ENCODE data around the gene PRSS33. TPM values are rescaled to one million over a fixed set of nuclear protein-coding genes. Genes with fewer than 3 reads are reported as not detected.

The PRSS33 gene
- polyA plus RNA-seq, 2 of the 4 experiments (the other 2 are of a cell fraction): 0.04 TPM; not detected in 1

DNA sequence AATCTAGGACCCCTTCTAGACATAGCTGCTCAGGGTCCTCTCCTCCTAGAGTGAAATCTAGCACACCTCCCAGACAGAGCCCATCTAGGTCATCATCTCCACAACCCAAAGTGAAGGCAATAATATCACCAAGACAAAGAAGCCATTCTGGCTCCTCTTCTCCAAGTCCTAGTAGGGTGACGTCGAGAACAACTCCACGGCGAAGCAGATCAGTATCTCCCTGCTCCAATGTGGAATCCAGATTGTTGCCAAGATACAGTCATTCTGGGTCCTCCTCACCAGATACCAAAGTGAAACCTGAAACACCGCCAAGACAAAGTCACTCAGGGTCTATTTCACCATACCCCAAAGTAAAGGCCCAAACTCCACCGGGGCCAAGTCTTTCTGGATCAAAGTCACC is 24.2 kb downstream of the PRSS33 start:
- Histone ChIP-seq H3K27ac (no peak overlapping the region), H3K9me3 (no peaks in the 10 kb centered on the region), H3K4me2 (no peak overlapping the region), H3K4me1 (peaks cover 9% of the 10 kb centered on the region; the same call in 2 of the 3 replicates), H3K4me3 (no peak overlapping the region)
- FAIRE-seq (no peak), ATAC-seq (no peak), DNase-seq (ENCODE audit: low read depth in 1 of 2, low spot score in 1 of 2) (no peak)
- TF ChIP-seq MYC (IDR thresholded peaks at IDR 0.05; ENCODE audit: borderline replicate concordance, low read length) (no peak), FOSL2 (IDR thresholded peaks at IDR 0.05) (no peak), FOSL2 (CRISPR knock-in tag; IDR thresholded peaks at IDR 0.05) (no peak), TFCP2L1 (CRISPR knock-in tag; IDR thresholded peaks at IDR 0.05) (no peak), ZNF302 (CRISPR knock-in tag; IDR thresholded peaks at IDR 0.05) (no peak), TP53 (CRISPR knock-in tag; IDR thresholded peaks at IDR 0.05) (no peak), ZFP36 (IDR thresholded peaks at IDR 0.05; ENCODE audit: borderline replicate concordance, partially characterized antibody) (no peak), RCOR1 (IDR thresholded peaks at IDR 0.05; ENCODE audit: low read depth, low read length) (no peak), SREBF2 (IDR thresholded peaks at IDR 0.05) (no peak)
- TF ChIP-seq, protein P1, sequence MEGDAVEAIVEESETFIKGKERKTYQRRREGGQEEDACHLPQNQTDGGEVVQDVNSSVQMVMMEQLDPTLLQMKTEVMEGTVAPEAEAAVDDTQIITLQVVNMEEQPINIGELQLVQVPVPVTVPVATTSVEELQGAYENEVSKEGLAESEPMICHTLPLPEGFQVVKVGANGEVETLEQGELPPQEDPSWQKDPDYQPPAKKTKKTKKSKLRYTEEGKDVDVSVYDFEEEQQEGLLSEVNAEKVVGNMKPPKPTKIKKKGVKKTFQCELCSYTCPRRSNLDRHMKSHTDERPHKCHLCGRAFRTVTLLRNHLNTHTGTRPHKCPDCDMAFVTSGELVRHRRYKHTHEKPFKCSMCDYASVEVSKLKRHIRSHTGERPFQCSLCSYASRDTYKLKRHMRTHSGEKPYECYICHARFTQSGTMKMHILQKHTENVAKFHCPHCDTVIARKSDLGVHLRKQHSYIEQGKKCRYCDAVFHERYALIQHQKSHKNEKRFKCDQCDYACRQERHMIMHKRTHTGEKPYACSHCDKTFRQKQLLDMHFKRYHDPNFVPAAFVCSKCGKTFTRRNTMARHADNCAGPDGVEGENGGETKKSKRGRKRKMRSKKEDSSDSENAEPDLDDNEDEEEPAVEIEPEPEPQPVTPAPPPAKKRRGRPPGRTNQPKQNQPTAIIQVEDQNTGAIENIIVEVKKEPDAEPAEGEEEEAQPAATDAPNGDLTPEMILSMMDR (IDR thresholded peaks at IDR 0.05): no peak
- 95% methylated on average over 6 of the region's 6 CpGs for whole genome bisulfite sequencing (ENCODE audit: missing lambda C conversion rate)
- ChIA-PET POLR2A (interaction anchor here (0.8 kb wide), 1 partner anchor 10 kb away, joined by 4 read pairs; the partner anchor contains the start of gene SRRM2), CTCF (interaction anchor here (1.7 to 2.0 kb wide), 2 partner anchors 76 to 106 kb away, joined by 5 to 7 read pairs; no protein-coding TSS in a partner anchor)

DNA sequence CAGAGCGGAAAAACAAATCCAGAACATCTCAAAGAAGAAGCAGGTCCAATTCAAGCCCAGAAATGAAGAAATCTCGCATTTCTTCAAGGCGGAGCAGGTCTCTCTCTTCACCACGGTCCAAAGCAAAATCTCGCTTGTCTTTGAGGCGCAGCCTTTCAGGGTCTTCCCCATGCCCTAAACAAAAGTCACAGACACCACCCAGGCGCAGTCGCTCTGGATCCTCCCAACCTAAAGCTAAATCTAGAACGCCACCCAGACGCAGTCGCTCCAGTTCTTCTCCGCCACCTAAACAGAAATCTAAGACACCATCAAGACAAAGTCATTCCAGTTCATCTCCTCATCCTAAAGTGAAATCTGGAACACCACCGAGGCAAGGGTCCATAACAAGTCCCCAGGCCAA is 24.6 kb downstream of the PRSS33 start:
- Histone ChIP-seq H3K27ac (no peak overlapping the region), H3K4me2 (no peak overlapping the region), H3K9me3 (no peaks in the 10 kb centered on the region), H3K4me1 (peaks cover 5% of the 10 kb centered on the region; the same call in 1 of the 3 replicates), H3K4me3 (no peak overlapping the region)
- no peak for DNase-seq (ENCODE audit: low read depth in 1 of 2, low spot score in 1 of 2)
- no peak for ATAC-seq
- FAIRE-seq: no peak
- no peak for TF ChIP-seq NR3C1 (IDR thresholded peaks at IDR 0.05)
- POLR2A ChIA-PET: no interaction called here
- CTCF ChIA-PET: interaction anchor here (0.7 to 2.0 kb wide), 3 partner anchors 9 to 106 kb away, joined by 4 to 7 read pairs (median 5); no protein-coding TSS in a partner anchor
- 97% methylated on average over 13 of the region's 13 CpGs for WGBS (ENCODE audit: missing lambda C conversion rate)

DNA sequence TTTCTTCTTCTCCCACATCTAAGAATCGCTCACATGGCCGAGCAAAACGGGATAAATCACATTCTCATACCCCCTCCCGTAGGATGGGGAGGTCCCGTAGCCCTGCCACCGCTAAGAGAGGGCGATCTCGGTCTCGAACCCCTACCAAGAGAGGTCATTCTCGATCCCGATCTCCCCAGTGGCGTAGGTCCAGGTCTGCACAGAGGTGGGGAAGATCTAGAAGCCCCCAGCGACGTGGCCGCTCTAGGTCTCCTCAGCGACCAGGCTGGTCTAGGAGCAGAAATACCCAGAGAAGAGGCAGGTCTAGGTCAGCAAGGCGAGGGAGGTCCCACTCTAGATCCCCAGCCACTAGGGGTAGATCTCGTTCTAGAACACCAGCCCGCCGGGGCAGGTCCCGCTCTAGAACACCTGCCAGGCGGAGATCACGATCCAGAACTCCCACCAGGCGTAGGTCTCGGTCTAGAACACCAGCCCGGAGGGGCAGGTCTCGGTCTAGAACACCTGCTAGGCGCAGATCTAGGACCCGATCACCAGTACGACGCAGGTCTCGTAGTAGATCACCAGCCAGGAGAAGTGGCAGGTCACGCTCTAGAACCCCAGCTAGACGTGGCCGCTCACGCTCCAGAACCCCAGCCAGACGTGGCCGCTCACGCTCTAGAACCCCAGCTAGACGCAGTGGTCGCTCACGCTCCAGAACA is 25.3 kb downstream of the PRSS33 start:
- H3K9me3 ChIP-seq: no peaks in the 10 kb centered on the region
- ChIA-PET POLR2A (no interaction called here), CTCF (interaction anchor here (0.5 to 1.7 kb wide), 3 partner anchors 8 to 1393 kb away, joined by 3 to 5 read pairs (median 4); no protein-coding TSS in a partner anchor)
- 98% methylated on average over 37 of the region's 42 CpGs for WGBS (ENCODE audit: missing lambda C conversion rate)
- no peak overlapping the region for H3K4me3 ChIP-seq
- TF ChIP-seq TFCP2L1 (CRISPR knock-in tag; IDR thresholded peaks at IDR 0.05) (peak; percentile 13; the same call in 1 of the 2 replicates), FOSB (CRISPR knock-in tag; IDR thresholded peaks at IDR 0.05) (no peak)
- no peaks in the 10 kb centered on the region for H3K4me1 ChIP-seq
- H3K4me2 ChIP-seq: no peak overlapping the region
- DNase-seq (ENCODE audit: low read depth in 1 of 2, low spot score in 1 of 2): no peak
- FAIRE-seq: no peak
- no peak overlapping the region for H3K27ac ChIP-seq
- ATAC-seq: no peak

DNA sequence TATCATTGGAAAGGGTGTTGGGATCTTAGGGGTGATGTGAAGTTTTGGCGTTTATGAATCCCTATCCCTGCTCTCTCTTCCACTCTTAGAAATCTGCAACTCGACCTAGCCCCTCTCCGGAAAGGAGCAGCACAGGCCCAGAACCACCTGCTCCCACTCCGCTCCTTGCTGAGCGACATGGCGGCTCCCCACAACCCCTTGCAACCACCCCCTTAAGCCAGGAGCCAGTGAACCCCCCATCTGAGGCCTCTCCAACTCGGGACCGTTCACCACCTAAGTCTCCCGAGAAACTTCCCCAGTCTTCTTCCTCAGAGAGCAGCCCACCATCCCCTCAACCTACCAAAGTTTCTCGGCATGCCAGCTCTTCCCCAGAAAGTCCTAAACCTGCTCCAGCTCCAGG is 25.9 kb downstream of the PRSS33 start:
- ATAC-seq: no peak
- POLR2A ChIA-PET: no interaction called here
- Histone ChIP-seq H3K27ac (no peak overlapping the region), H3K4me3 (no peak overlapping the region), H3K4me2 (no peak overlapping the region), H3K4me1 (no peaks in the 10 kb centered on the region; the same call in 2 of the 3 replicates), H3K9me3 (no peaks in the 10 kb centered on the region)
- WGBS (ENCODE audit: missing lambda C conversion rate): 96% methylated on average over 10 of the region's 10 CpGs
- CTCF ChIA-PET: no interaction called here
- no peak for DNase-seq (ENCODE audit: low read depth in 1 of 2, low spot score in 1 of 2)
- no peak for FAIRE-seq
- TF ChIP-seq RNF2 (IDR thresholded peaks at IDR 0.05; ENCODE audit: borderline replicate concordance, low read depth) (no peak), EP300 (IDR thresholded peaks at IDR 0.05) (no peak), ZC3H11A (IDR thresholded peaks at IDR 0.05) (no peak), SMC3 (IDR thresholded peaks at IDR 0.05) (no peak)
- TF ChIP-seq, protein P2, sequence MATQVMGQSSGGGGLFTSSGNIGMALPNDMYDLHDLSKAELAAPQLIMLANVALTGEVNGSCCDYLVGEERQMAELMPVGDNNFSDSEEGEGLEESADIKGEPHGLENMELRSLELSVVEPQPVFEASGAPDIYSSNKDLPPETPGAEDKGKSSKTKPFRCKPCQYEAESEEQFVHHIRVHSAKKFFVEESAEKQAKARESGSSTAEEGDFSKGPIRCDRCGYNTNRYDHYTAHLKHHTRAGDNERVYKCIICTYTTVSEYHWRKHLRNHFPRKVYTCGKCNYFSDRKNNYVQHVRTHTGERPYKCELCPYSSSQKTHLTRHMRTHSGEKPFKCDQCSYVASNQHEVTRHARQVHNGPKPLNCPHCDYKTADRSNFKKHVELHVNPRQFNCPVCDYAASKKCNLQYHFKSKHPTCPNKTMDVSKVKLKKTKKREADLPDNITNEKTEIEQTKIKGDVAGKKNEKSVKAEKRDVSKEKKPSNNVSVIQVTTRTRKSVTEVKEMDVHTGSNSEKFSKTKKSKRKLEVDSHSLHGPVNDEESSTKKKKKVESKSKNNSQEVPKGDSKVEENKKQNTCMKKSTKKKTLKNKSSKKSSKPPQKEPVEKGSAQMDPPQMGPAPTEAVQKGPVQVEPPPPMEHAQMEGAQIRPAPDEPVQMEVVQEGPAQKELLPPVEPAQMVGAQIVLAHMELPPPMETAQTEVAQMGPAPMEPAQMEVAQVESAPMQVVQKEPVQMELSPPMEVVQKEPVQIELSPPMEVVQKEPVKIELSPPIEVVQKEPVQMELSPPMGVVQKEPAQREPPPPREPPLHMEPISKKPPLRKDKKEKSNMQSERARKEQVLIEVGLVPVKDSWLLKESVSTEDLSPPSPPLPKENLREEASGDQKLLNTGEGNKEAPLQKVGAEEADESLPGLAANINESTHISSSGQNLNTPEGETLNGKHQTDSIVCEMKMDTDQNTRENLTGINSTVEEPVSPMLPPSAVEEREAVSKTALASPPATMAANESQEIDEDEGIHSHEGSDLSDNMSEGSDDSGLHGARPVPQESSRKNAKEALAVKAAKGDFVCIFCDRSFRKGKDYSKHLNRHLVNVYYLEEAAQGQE (IDR thresholded peaks at IDR 0.05): no peak
- TF ChIP-seq, protein P3, sequence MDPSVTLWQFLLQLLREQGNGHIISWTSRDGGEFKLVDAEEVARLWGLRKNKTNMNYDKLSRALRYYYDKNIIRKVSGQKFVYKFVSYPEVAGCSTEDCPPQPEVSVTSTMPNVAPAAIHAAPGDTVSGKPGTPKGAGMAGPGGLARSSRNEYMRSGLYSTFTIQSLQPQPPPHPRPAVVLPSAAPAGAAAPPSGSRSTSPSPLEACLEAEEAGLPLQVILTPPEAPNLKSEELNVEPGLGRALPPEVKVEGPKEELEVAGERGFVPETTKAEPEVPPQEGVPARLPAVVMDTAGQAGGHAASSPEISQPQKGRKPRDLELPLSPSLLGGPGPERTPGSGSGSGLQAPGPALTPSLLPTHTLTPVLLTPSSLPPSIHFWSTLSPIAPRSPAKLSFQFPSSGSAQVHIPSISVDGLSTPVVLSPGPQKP (IDR thresholded peaks at IDR 0.05; ENCODE audit: low read depth, low read length): no peak
